Hematopoietic multipotent progenitor cell treated with erythropoietin and hydrocortisone succinate and interleukin-3 and kit ligand, for 4 days (in vitro differentiated cells): ENCODE data around the gene INHBC.
"Not testable (repeated sequence)": the region's sequence is repeated elsewhere in the genome, so short reads cannot be mapped to it uniquely, and the experiment has no call there.

Experiments
- DNase-seq: peaks from one replicate; pipeline ENCODE4 v3.0.0-alpha.2; 2015

INHBC gene, protein sequence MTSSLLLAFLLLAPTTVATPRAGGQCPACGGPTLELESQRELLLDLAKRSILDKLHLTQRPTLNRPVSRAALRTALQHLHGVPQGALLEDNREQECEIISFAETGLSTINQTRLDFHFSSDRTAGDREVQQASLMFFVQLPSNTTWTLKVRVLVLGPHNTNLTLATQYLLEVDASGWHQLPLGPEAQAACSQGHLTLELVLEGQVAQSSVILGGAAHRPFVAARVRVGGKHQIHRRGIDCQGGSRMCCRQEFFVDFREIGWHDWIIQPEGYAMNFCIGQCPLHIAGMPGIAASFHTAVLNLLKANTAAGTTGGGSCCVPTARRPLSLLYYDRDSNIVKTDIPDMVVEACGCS

DNA sequence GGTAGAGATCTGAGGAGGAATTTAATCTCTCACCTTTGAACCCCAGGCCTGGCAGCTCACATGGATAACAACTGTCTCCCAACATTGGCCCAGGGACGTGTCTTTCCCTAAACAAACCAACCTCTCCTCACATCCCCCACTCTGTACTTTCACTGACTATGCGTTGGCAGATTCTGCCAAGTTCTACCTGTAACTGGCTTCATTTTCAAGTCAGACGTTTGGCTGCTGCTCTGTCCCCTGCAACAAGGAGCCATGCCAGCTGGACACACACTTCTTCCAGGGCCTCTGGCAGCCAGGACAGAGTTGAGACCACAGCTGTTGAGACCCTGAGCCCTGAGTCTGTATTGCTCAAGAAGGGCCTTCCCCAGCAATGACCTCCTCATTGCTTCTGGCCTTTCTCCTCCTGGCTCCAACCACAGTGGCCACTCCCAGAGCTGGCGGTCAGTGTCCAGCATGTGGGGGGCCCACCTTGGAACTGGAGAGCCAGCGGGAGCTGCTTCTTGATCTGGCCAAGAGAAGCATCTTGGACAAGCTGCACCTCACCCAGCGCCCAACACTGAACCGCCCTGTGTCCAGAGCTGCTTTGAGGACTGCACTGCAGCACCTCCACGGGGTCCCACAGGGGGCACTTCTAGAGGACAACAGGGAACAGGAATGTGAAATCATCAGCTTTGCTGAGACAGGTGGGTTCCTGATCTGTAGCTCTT lies at the start of gene INHBC:
INHBC (plus strand) TSS at position 268 of the 707 bp plus-strand sequence; CDS start at position 371, 103 bp downstream.
- no peak for DNase-seq

DNA sequence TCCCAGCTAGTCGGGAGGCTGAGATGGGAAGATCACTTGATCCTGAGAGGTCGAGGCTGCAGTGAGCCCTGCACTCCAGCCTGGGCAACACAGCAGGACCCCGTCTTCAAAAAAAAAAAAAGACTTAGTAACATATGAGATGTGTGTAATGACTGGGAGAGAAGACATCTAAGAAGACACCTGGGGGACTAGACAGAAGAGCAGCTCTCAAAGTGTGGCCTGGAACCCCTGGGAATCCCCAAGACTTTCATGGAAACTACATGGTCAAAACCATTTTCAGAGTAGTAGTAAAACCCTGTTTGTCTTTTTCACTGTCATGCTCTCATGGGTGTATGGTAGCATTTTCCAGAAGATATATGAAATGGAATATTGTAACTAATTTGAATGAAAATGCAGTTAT lies 49.0 kb upstream of the INHBC start:
- no peak for DNase-seq

DNA sequence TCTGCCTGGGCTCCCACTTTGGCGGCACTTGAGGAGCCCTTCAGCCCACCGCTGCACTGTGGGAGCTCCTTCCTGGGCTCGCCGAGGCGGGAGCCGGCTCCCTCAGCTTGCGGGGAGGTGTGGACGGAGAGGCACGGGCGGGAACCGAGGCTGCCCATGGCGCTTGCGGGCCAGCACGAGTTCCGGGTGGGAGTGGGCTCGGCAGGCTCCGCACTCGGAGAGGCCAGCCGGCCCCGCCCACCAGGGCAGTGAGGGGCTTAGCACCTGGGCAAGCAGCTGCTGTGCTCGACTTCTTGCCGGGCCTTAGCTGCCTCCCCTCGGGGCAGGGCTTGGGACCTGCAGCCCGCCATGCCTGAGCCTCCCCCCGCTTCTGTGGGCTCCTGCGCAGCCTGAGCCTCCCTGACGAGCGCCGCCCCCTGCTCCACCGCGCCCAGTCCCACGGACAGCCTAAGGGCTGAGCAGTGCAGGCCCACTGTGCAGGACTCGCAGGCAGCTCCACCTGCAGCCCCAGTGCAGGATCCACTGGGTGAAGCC lies 48.3 kb upstream of the INHBC start:
- no peak for DNase-seq

DNA sequence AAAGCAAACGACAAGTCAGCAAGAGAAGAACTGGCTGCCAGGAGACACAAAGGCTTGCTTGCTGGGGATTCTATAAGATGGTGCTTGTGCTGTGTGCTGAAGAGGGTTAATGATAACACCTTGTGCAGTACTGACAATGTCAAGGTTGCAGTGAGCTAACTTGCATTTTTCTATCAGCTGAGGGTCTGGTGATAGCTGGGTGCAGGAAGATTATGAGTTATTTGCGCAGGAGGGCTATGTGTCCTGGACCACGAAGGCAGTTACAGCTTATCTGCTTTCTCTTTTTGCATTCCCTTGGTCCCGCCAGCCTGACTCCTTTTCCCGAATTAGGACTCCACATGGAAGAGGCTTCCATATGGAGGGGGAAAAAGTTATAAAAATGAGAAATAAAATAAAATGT lies 46.2 kb upstream of the INHBC start:
- no peak for DNase-seq

DNA sequence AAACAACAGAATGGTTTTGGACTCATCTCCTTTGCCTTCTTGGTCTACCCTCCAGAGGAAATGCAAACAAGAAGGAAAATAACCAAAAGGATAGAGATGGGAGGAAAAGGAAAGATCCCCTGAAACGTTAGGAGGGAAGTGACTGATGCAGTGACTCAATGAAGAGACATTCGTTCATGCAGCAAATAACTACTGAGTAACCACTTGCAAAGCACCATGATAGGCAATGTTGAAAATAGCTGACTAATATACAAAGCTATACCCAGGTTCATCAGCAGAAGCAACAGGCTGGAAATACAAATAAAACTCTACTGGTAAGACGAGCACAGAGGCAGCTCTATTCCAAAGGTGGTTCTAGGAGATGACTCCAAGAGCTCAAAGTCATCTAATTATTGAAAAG lies 45.6 kb upstream of the INHBC start:
- DNase-seq, result no peak

DNA sequence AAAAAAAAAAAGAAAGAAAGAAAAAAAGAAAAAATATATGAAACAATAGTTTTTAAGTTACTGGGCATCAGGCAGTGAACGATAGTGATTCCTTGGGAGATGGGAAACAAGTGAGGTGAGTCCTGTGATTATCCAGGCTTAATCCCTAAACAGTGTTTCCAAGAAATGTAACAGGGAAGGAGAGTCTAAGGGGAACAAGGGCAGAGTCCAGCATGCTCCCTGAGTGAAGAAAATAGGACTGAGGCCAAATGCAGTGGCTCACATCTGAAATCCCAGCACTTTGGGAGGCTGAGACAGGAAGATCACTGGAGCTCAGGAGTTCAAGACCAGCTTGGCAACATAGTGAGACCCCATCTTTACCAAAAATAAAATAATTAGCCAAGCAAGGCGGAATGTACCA lies 44.4 kb upstream of the INHBC start:
- no peak for DNase-seq

DNA sequence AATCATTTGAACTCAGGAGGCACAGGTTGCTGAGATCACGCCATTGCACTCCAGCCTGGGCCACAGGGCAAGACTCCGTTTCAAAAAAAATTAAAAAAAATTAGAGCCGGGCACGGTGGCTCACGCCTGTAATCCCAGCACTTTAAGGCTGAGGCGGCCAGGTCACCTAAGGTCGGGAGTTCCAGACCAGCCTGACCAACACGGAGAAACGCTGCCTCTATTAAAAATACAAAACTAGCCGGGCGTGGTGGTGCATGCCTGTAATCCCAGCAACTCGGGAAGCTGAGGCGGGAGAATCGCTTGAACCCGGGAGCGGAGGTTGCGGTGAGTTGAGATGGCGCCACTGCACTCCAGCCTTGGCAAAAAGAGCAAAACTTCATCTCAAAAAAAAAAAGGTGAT lies 39.5 kb upstream of the INHBC start:
- no peak for DNase-seq

DNA sequence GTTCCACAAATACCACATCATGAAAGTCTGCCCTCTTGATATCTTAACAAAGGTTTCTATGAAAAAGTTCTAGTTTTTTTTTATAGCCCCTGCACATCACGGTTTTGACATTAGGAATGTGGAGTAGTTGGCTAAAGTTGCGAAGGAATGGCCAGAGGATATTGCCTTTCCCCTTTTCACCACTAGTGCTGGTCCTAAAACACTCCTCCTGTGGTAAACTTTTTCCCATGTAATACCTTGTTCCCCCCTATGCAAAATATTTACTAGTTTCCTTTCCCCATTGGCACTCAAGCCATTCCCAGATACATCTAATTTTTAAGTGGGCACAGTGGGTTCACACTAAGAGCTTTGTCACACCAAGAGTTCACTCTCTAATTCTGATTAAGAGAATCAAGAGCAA lies 37.1 kb upstream of the INHBC start:
- DNase-seq, result no peak

DNA sequence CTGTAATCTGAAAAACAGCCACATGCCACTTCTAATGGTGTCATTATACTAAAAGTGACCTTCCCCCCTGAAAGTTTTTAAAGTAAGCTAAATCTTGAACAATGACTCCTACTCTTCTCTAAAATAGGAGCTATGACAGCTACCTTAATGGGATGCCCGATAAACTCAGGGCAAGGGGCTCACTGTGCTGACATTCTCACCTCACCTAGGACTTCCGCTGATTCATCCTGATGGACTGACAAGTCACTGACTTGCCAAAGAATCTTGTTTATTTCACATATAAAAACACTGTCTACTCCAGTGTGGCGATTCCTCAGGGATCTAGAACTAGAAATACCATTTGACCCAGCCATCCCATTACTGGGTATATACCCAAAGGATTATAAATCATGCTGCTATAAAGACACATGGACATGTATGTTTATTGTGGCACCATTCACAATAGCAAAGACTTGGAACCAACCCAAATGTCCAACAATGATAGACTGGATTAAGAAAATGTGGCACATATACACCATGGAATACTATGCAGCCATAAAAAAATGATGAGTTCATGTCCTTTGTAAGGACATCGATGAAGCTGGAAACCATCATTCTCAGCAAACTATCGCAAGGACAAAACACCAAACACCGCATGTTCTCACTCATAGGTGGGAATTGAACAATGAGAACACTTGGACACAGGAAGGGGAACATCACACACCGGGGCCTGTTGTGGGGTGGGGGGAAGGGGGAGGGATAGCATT lies 34.7 kb upstream of the INHBC start:
- not testable (repeated sequence) for DNase-seq

DNA sequence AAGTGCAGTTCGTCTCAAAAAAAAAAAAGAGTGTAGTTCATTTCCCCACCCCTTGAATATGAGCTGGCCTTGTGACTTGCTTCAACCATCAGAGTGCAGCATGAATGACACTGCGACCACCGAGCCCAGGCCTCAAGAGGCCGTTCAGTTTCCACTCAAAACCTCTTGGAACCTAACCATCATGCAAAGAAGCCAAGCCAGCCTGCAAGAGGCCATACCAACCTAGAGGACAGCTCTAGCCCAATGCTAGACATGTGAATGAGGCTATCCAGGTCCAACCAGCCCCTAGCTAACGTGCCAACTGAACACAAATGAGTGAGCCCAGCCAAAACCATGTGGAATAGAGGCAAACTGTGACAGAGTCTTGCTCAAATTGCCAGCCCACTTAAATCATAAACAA lies 33.4 kb upstream of the INHBC start:
- no peak for DNase-seq

DNA sequence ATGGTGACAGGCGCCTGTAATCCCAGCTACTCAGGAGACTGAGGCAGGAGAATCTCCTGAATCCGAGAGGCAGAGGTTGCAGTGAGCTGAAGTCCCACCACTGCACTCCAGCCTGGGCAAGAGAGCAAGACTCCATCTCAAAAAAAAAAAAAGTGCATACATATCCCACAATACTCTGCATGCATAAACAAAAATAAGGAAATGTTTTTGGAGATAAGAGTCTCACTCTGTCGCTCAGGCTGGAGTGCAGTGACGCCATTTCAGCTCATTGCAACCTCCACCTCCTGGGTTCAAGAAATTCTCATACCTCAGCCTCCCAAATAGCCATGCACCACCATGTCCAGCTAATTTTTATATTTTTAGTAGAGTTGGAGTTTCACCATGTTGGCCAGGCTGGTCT lies 32.4 kb upstream of the INHBC start:
- DNase-seq, result not testable (repeated sequence)

DNA sequence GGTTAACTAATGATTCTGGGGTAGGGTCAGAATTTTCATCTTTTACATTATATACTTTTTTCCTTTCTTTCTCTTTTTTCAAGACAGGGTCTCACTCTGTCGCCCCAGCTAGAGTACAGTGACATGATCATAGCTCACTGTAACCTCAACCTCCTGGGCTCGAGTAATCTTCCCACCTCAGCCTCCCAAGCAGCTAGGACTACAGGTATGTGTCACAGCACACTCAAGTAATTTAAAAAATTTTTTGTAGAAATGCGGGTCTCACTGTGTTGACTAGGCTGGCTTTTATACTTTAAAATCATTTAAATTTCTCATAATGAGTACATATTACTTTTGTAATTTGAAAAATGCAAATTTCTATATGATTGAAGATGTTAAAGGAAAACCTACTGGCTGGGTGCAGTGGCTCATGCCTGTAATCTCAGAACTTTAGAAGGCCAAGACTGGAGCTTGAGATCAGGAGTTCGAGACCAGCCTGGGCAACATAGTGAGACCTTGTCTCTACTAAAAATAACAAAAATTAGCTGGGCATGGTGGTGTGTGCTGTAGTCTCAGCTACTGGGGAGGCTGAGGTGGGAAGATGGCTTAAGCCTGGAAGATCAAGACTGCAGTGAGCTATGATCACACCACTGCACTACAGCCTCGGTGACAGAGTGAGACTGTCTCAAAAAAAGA lies 29.5 kb upstream of the INHBC start:
- DNase-seq, result no peak

DNA sequence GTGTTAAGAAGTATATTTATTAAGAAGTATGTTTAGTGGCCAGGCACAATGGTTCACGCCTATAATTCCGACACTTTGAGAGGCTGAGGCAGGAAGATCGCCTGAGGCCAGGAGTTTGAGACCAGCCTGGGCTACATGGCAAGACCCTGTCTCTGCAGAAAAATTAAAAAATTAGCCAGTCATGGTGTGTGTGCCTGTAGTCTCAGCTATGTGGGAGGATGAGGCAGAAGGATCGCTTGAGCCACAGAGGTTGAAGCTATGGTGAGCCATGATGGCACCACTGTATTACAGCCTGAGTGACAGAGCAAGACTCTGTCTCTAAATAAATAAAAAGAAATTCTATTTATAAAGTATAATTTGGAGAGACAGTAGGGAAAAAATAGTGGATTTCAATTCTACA lies 24.1 kb upstream of the INHBC start:
- DNase-seq, result no peak

DNA sequence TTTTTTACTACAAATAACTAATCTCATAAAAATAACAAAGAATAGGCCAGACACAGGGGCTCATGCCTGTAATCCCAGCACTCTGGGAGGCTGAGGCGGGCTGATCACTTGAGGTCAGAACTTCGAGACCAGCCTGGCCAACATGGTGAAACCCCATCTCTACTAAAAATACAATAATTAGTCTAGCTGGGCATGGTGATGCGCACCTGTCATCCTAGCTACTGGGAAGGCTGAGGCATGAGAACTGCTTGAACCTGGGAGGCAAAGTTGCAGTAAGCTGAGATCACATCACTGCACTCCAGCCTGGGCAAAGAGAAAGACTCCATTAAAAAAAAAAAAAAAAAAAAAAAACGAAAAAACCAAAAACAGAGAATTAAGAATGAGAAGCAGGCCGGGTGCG lies 20.4 kb upstream of the INHBC start:
- not testable (repeated sequence) for DNase-seq

DNA sequence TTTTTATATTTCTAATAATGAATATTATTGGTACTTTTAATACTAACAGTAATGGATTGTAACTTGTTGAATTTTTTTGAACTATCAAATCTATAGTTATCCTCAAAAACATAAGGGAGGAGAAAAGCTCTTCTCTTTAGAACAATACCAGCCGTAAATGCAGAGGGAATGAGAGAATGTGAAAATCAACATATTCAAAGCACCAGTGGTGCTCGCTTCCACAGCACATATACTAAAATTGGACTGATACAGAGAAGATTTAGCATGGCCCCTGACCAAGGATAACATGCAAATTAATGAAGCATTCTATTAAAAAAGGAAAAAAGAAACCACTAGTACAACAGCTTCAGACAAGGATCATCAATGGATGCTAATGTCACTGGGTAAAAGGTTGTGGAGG lies 19.5 kb upstream of the INHBC start:
- DNase-seq, result no peak

DNA sequence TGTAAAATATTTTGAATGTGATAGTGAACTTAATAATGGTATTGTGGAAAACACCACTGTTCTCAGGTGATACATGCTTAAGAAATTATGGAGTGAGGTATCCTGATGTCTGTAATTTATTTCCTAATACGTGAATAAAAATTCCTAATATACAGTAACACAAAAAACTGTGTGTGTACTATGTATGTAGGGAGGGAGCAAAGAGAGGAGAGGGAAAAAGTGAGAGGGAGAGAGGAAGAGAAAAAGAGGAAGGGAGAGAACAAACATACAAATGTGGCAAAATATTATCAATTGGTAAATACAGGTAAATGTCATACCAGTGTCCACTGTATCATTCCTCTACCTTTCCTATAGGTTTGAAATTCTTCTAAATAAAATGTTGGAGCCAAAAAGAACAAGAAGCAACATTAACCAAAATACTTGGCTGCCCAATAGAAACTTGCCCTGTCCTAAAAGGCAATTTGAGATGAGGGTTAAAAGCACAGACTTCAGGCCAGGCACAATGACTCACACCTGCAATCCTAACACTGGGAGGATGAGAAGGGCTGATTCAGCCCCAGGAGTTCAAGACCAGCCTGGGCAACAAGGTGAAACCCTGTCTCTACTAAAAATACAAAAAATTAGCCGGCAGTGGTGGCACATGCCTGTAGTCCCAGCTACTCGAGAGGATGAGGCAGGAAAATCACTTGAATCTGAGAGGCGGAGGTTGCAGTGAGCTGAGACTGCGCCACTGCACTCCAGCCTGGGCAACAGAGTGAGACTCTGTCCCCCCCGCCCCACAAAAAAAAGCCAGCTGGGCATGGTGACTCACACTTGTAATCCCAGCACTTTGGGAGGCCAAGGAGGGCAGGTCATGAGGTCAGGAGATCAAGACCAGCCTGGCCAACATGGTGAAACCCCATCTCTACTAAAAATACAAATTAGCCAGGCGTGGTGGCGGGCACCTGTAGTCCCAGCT lies 18.3 kb upstream of the INHBC start:
- no peak for DNase-seq

DNA sequence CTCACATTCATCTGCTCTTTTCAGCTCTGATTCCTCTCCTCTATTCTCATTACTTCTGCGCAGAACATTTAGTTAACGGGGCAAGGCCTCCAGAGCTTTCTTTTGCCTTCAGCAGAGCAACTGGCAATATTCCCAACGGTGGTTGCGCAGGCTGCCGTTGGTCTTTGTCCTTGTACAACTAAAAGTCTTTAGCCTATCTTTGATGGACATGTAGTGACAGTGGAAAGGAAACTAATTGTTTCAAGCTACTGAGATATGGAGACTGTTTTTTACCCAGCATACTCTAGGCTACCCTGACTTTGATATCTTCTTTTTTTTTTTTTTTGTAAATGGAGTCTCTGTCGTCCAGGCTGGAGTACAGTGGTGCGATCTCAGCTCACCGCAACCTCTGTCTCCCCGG lies 16.3 kb upstream of the INHBC start:
- DNase-seq, result no peak

DNA sequence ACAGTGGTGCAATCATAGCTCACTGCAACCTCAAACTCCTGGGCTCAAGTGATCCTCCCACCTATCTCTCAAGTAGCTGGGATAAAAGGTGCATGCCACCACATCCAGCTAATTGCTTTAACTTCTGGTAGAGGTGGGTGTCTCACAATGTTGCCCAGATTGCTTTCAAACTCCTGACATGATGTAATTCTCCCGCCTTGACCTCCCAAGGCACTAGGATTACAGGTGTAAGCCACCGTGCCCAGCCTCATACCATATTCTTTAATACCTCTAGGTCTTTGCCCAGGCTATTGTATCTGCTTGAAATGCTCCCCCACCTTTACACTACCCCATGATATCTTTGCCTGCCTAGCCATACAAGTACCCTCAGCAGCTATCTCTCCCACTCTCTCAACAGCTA lies 15.1 kb upstream of the INHBC start:
- DNase-seq, result no peak

DNA sequence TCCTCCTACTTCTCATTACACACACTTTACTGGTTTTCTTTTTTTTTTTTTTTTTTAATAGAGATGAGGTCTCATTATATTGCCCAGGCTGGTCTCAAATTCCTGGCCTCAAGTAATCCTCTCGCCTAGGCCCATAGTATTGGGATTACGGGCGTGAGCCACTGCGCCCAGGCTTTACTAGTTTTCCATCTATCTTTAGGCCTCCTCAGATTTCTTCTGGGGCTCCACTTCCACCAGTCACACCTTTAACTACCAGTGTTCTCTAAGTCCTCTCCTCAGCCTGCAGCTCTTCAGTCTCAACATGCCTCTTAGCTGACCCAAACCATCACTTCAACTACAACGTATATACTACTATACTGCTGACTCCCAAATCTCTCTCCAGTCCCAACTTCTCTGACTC lies 14.1 kb upstream of the INHBC start:
- no peak for DNase-seq

DNA sequence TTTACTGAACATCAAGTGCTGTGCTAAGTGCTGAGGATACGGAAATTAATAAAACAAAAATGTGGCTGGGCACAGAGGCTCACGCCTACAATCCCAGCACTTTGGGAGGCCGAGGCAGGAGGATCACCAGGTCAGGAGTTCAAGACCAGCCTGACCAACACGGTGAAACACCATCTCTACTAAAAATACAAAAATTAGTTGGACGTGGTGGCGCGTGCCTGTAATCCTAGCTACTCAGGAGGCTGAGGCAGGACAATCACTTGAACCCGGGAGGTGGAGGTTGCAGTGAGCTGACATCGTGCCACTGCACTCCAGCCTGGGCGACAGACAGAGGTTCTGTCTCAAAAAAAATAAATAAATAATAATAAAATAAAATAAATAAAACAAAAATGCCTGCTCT lies 7.6 kb upstream of the INHBC start:
- not testable (repeated sequence) for DNase-seq

DNA sequence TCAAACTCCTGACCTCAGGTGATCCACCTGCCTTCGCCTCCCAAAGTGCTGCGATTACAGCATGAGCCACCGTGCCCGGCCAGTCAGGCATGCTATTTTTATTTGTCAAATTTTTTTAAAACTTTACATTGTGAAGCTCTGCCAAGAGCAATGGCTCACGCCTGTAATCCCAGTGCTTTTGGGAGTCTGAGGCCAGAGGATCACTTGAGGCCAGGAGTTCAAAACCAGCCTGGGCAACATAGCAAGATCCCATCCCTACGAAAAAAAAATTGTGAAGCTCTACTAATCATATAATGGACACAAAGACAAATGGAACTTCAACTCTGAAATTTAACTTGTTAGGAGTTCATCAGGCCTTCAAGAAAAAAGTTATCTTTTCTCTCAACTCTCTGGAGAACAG lies 5.6 kb upstream of the INHBC start:
- DNase-seq, result no peak
